DMS 273 (cell line): ENCODE results near the gene POLRMT.
A peak's percentile ranks its signal among the peaks of the same experiment; 100 is the strongest.

Experiments
- DNase-seq: peaks from one replicate; lab custom pipeline; 2025; ENCODE audit not compliant: unreplicated experiment; lab: John Stamatoyannopoulos, UW

The POLRMT gene

DNA sequence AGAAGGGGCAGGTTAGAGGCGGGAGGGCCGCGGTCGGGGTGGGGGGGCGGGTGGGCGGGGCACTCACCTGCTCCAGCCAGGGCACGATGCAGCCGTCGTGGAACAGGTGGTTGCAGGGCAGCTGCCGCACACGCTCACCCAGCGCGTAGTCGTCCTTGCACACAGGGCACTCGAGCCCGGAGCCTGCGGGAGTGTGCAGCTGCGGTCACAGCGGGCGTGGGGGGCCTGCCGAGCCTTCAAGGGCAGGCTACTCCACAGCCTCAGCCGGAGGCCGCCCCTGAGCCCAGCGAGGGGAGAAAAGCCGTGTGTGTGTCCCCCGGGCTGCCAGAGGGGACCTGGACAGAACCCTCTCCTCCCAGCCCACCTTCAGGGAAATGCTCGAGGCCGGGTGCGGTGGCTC is 15.0 kb upstream of the POLRMT start:
- no peak for DNase-seq

DNA sequence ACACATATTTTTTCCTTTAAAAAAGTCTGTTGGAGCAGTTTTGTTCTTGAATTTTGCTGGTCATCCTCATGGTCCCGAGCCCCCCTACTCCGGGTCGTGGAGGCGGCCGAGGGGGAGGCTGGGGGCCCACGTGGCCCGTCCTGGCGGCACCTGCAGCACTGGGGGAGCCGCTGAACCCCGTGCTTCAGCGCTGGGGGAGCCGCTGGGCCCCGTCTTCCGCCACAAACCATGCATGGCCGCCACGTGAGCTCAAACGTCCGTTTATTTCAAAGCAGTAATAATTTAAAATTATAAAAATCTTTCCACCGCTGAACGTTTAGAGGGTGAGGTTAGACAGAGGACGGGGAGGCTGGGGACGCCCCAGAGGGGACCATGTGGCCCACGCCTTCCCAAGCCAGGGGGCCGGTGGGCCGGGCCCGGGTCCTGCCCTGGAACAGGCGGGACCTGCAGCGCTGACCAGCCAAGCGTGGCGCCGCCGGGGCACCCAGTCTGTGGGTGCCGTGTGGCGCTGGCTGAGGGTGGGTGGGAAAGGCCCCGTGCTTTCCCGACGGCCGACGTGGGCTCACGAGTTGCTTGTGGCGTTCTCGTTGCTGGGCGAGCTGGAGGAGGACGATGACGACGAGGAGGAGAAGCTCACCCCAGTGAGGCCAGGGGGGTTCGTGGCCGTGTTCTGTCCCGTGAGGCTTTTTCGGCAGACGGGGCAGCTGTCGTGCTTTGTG is 14.4 kb upstream of the POLRMT start:
- DNase-seq: no peak

GRCh38 chr19:646779-647565 is 13.6 kb upstream of the POLRMT start:
- no peak for DNase-seq

DNA sequence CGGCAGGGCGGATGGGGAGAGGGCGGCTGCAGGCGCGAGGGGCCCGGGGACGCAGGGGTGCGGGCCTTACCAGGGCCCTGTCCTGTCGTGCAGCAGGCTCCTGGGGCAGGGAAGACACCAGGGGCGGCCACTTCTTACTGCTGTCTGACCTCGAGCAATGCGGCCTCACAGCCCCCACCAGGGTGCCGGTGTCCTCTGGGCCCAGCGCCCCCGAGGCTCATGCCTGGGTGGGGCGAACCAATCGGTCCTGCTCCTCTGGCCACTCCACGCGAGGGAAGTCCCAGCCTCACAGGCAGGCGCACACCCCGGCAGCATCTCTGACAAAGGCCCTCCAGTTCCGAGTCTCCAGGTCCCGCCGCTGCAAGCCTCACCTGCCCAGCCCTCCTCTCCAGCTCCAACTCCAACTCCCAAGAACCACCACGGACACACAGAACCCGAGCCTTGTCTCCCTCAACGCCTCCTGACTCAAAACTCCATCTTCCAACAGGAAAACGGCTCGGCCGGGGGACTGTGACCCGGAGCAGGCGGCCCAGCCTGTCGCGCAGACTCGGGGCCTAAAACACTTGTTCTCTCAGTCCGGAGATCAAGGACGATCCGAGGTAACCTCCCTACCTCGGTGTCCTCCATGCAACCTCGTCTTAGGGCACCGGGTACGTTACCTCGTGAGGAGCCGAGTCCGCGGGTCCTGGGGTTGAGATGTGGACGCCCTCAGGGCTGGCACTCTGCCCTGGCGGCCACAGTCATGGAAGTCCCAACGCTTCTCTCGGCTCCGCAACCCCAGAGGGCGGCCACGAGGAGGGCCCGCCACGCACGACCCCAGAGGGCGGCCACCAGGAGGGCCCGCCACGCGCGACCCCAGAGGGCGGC is 12.8 kb upstream of the POLRMT start:
- DNase-seq: no peak

- no peak for DNase-seq
Observed at GRCh38 chr19:644789-645188, 11.5 kb upstream of the POLRMT start.

DNA sequence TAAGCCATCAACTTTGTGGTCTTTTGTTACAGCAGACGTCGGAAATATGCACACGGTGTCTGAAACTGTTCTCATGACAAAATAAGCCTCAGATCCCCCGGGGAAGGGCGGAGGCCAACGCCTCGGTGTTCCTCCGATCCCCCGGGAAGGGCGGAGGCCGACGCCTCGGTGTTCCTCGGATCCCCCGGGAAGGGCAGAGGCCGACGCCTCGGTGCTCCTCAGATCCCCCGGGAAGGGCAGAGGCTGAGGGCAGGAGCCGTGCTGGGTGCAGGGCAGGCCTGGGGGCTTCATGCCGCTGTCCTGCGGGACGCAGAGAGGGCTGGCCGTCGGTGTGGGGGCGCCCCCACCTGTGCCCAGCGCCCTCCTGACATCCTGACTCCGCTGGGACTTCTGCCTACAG is 11.0 kb upstream of the POLRMT start:
- no peak for DNase-seq

GRCh38 chr19:643736-644135 is 10.4 kb upstream of the POLRMT start:
- DNase-seq: no peak

DNA sequence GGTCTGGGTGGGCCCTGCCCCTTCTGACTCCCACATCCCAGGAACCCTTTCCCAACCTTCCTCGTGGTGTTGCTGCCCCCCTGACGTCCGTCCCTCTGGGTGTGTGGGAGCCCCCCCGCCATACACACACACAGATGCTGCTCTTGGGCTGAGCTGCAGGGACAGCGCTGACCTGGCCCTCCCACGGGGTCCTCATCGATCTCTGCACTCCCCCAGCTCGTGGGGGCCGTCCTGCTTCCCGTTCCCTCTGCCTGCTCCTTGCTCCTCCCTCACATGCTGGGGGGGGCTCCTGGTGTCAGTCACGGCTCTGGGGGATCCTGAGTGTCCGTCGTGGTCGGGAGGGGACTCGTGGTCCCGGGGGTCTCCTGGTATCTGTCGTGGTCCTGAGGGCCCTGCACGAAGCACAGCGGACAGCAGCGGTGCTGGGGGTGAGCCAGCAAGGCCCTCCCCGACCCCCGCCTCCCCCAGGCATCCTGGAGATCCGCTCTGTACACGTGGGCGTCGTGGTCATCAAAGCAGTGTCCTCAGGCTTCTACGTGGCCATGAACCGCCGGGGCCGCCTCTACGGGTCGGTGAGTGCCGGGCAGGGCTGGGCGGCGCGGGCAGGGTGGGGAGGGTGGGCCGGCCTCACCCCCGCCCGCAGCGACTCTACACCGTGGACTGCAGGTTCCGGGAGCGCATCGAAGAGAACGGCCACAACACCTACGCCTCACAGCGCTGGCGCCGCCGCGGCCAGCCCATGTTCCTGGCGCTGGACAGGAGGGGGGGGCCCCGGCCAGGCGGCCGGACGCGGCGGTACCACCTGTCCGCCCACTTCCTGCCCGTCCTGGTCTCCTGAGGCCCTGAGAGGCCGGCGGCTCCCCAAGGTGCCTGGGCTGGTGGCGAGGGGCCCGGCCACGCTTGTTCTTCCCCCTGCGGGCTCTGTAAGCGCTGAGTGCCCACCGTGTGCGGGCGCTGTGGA is 9.7 kb upstream of the POLRMT start:
- DNase-seq: no peak

DNA sequence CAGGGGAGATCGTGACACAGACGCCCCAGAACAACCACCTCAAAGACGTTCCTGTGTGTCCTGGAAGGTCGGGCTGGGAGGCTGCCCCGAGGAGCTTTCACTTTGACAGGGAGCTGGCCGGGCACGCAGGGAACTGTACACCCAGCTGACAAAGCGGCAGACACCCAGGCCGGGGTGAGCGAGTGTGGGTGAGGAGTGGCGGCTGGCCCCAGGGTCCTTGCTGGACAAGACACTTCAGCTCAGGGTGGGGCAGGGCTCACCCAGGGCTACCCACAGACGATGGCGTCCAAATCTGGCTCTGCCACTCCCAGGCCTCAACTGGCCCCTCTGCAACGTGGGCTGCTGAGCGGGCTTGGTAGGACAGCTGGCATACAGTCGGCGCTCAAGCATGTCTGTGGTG is 8.4 kb upstream of the POLRMT start:
- DNase-seq: no peak

DNA sequence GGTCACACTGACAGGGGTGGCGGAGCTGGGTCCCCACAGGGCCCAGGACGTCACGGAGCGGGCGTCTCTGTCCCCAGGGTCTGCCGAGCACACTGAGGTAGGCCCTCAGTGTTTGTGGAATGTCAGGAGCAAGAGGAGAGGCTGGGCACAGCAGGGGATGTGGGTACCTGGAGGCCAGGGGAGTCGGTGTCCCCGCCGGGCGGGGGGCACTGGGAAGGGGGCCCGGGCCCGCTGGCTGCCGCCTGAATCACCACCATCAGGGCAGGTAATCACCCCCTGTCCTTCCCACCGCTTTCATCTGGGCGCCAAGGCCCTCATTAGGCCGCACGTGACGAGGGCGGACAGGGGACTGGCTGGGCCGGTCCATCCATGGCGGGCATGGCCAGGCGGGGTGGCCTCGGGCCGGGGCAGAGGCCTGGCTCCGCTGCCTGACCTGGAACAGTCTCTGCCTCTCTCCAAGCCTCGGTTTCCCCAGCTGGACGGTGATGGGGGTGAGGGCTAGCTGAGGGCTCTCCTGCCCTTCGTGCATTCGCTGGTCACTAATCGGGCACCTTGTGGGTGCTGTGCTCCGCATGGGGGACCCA is 7.4 kb upstream of the POLRMT start:
- no peak for DNase-seq

GRCh38 chr19:640161-640558 is 6.8 kb upstream of the POLRMT start:
- DNase-seq: no peak

DNA sequence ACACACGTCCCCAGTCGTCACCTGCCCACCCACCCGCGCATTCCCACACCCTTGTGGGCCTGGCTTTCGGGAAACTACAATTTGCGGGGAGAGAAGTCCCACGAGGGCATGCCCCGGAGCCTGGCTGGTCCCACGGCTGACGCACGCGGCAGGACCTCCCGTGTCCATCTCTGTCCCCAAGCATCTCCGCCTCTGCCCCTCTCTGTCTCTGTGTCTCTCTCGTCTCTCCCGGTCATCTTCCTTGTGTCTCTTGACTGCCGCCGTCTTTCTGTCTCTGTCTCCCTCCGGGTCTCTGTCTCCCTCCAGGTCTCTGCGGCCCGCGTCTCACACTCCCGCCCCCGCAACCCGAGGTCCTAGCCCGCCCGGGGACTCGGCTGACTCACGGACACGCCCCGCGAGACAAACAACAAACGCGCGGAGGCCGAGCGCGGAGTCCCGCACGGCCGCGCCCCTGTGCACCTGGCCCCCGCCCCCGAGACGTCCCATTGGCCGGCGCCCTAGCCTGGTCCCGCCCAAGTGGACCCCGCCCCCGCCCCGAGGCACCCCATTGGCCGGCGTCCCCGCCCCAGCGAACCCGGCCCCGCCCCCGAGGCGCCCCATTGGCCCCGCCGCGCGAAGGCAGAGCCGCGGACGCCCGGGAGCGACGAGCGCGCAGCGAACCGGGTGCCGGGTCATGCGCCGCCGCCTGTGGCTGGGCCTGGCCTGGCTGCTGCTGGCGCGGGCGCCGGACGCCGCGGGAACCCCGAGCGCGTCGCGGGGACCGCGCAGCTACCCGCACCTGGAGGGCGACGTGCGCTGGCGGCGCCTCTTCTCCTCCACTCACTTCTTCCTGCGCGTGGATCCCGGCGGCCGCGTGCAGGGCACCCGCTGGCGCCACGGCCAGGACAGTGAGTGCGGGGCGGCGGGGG is 6.2 kb upstream of the POLRMT start, which contains the start of gene FGF22:
Gene FGF22, plus strand, starts transcription at position 627 of the 908 bp plus-strand sequence. Its CDS starts 47 bp downstream, at position 674.
- DNase-seq: peak; percentile 96

- no peak for DNase-seq
Observed at GRCh38 chr19:638906-639252, 5.5 kb upstream of the POLRMT start.

DNA sequence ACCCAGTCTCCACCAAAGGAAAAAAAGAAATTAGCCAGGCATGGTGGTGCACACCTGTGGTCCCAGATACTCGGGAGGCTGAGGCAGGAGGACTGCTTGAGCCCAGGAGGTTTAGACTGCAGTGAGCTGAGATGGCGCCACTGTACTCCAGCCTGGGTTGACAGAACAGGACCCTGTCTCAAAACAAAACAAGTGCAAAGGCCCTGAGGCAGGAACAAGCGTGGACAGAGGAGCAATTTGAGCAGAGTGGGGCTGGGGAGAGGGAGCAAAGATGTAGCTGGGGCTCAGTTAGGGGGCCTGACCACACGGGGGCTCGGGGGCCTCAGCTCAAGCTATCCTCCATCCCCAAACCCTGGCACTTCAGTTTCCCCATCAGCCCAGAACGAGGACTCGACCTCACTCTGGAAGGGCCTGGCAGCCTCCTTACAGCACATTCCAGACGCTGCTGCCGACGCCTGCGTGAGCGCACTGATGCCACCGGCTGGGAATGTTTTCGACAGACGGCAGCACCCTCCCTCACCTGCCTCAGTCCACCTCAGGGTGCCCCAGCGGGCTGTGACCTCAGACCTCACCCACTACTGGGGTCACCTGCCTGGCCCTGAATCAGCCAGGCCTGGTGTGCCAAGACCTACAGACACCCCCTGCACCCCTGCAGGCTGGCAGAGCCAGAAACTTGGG is 1.8 kb upstream of the POLRMT start:
- DNase-seq: no peak

DNA sequence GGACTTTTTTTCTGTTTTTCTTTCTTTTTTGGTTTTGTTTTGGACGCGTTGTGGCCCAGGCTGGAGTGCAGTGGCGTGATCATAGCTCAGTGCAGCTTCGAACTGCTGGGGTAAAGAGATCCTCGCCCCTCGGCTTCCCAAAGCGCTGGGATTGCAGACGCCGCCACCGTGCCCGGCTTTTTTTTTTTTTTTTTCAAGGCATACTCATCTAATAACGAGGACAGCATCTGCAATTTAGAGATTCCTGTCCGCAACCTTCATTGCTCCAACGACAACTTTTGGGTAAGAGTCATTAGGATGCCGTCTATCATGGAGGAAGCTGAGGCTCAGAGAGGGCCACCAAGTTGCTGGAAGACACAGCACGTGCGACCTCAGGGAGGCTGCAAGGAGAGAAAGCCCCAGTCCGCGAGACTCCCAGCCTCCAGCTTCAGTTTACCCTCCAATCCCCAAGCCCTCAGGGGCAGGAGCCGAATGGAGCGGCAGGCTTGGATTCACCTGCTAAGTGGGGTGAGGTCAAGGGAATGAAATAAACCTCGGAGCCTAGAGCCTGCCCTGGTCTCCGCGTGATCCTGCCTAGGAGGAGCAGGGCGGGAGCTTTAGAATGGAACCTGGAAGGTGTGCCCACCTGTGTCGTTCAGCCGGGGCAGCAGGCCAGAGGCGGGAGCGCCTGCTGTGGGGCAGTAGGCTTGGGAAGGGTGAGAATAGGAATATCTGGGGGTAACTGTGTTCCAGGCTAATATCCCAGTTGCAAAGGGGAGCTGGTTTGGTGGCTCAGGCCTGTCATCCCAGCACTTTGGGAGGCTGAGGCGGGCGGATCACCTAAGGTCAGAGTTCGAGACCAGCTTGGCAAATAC is 676 bp upstream of the POLRMT start:
- DNase-seq: peak; percentile 53

DNA sequence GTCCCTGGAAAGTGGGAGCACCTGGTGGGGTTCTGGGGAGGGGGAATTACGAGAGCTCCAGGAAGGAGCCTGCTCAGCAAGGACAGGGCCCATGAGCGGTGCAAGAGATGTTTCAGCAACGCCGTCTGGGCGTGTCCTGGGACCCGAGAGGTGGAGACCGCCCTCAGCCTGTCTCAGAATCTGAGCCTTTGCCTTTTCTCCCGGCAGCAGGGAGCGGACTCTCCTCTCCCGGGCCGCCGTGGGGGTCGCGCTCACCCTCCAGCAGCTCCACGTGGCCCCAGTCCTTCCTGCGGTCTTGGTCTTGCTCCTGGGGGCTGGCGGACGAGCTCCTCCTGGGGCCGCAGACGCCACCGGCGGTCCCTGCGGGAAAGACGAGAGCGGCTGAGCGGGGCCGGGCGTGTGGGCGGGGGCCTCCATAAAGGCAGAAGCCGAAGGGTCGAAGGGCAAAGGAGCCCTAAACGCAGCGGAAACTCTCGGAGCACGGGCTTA is 714 bp downstream of the POLRMT start:
- peak; percentile 82 for DNase-seq

GRCh38 chr19:629961-630714 is 3.2 kb downstream of the POLRMT start:
- DNase-seq: no peak
